ENCODE measurements around the gene PIK3R6.

DNA sequence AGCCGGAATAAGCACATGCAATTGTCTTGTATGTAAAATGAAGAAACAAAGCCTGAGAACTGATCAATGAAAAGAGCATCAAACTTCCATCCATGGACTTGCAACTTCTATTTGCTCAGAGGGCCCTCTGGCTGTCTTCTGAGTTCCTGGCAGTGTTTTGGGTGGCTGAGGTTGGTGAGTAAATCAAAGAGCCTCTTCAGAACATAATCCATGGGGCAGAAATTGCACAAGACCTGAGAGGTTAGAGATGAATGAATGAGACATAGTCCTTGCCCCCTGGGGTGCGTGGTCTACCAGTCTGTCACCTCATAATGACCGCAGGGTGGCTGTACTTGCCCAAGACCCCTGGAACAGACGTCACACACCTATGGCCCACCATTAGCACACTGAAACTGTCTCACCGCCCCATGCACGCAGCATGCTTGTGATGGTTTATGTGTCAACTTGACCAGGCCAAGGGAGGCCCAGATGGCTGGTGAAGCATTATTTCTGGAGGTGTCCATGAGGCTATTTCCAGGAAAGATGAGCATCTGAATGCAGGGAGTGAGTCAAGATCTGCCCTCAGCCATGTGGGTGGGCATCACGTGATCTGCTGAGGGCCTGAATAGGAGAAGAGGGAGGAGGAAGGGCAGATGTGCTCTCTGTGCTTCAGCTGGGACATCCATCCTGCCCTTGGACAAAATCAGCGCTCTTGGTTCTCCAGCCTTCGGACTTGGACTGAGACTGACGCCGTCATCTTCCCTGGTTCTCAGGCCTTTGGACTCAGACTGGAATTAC, 8.3 kb downstream of the PIK3R6 start:
- TF ChIP-seq GATA2 (IDR thresholded peaks at IDR 0.05; ENCODE audit: low read depth, low read length), result no peak
- TF ChIP-seq GATA3 (IDR thresholded peaks at IDR 0.05; ENCODE audit: low read depth, low read length), result no peak

All from SH-SY5Y (cell line).